ENCODE data around the gene TMEM167B.
A peak's percentile ranks its signal among the peaks of the same experiment; 100 is the strongest.

Gene TMEM167B

DNA sequence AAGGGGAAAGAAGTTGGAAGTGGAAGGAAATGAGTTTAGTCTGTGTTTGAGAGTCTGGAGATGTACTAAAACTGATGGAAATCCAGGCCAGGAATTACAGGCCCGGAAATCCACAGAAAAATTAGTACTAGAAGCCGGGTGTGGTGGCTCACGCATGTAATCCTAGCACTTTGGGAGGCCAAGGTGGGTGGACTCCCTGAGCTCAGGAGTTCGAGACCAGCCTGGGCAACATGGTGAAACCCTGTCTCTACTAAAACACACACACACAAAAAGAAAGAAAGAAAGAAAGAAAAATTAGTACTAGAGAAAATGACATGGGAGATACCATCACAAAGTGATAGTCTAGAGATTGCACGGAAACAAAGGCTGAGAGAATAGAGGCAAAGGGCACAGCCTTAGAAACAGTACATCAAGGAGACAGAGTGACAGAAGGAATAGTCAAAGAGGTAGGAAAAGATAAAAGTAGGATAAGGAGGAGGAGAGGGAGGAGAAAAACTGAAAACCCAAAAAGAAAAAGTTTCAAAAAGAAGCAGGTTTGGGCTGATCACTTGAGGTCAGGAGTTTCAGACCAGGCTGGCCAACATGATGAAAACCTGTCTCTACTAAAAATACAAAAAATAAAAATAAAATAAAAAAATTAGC, 10.0 kb upstream of the TMEM167B start:
- DNase-seq (ENCODE audit: low spot score) (no peak), FAIRE-seq (no peak)

DNA sequence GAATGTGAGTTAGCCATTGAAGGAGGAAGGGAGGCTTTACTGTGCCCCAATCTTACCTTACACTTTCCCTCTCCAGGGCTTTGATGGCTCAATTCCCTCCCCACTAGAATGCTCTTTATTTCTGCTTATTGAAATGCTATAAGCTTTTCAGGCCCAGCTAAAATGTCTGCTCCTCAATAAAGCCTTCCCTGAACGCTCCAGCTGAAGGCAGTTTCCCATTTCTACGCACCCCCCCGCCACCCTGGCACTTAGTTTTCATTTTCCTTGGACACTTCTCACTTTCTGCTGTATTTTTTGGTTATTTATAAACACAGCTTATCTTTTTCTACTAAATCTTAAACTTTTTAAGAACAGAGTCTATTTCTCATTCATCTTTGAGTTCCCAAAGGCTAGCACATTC, 7.1 kb upstream of the TMEM167B start:
- no peak for FAIRE-seq
- no peak for DNase-seq (ENCODE audit: low spot score)

DNA sequence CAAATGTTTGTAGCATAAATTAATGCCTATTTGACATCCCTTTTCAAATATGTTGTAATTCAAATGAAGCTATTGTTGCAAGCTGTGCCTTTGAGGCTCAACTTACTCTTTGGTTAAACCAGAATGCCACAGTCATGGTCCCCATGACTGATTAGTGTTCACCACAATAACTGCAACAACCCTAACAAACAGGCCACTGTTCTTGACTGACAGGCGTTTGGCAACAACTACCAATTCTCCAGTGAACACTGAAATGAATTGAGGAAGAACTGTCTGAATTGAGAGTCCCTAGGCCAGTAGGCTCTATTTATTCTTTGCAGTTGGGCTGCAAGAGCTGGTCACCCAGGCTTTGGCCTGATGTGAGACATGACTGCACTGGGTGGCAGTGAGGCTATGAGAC, 6.6 kb upstream of the TMEM167B start:
- FAIRE-seq, result no peak
- no peak for DNase-seq (ENCODE audit: low spot score)

DNA sequence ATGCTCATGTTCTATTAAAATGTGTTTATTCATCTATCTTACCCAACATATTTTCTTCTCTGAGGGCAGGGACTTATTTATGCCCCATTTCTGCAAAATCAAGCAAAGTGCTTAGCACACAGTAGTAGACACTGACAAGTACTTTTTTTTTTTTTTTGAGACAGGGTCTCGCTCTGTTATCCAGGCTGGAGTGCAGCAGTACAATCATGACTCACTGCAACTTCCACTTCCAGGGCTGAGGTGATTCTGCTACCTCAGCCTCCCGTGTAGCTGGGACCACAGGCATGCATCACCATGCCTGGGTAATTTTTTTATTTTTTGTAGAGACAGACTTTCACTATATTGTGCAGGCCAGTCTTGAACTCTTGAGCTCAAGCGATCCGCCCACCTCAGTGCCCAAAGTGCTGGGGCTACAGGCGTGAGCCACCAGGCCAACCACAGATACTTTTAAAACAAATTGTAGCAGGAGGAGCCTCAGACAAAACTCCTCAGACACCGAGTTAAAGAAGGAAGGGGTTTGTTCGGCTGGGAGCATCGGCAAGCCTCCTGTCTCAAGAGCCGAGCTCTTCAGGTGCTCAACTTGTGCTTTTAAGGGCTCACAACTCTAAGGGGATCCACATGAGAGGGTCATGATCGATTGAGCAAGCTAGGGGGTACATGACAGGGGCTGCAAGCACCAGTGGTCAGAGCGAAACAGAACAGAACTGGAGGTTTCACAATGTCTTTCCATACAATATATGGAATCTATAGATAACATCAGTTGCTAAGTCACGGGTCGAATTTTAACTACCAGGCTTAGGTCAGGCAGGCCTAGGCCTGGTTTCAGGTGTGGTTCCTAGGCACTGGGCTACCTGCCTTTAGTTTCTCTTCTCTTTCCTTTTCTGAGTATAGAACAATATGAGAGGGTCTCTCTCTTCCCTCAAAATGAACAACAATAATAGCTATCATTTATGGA, 5.7 kb upstream of the TMEM167B start:
- peak; percentile 71 for FAIRE-seq
- peak; percentile 70 for DNase-seq (ENCODE audit: low spot score)

DNA sequence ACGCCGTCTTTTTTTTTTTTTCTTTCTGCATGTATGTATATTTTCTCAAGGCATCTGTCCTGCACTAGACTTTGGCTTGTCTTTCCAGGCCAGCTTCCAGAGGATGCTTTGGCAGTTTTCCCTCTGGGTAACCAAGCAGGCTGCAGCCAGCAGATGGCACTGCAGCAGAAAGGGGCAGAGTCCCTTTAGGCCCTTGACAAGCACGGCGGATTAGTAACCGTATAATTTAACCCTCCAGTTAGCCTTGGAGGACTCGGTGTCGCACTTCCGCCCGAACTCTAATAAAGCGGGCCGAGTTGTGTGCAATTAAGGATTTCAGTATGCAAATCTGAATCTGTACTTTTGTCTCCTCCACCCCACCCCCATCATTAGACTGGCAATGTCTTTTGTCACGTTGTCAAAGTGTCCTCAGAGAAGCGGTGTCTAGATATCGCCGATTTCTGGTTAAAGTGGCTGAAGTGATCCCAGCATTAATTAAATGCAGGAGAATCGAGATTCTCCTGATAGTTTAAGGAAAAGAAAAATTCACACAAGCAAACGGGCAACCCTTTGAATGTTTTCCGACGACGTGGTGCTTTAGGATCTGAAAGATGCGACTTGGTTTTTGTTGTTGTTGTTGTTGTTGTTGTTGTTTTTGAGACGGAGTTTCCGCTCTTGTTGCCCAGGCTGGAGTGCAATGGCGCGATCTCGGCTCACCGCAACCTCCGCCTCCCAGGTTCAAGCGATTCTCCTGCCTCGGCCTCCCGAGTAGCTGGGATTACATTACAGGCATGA, 1.1 kb upstream of the TMEM167B start:
- DNase-seq (ENCODE audit: low spot score) (peak; percentile 17), FAIRE-seq (no peak)

DNA sequence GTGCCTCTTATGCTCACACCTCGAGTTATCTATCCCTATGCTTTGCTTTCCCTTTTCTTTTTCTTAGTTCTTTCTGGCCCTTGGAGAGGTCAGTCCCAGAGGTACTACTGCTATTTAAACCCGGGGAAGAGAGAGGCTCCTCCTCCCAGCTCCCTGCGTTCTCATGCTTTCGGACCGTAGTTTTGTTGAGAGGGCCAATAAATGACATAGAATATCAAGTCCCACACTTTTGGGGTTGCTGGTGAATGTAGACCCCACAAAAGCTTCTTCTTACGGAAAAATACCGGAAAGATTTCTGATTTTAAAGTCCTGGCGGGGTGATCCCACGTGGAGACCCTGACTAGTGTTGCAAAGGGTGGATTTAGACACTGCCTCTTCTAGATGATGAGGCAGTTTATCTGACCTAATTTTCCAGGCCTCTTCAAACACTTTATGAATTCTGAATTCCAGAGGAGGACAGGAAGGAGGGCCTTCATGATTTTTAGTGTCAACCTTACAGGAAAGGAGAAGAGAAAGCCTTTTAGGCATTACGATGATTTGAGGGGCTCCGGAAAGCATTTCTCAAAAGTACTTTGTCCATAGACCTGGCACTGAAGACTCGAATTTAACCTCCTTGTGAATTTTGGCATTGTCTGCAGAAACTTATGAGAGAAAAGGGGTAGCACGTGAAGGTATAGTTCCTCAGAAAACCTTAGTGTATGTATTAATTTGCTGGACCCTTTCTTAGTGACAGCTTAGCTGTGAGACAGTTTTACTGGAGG, 694 bp downstream of the TMEM167B start:
- FAIRE-seq (no peak), DNase-seq (ENCODE audit: low spot score) (peak; percentile 41)

DNA sequence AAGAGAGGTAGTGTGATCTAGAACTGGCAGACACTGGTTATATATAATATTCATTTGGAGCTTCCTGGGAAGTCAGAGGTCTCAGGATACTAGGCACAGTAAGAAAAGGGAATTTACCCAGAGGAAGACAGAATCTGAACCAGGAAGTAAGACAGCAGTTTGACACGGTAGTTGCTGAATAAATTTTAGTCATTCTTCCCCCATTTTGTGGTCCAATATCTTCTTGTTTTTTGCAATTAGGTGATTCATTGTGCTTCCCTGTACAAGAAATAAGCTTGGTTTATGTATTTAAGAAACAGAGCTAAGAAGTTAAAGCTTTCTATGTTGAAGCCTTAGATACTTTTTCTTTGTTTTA, 1.3 kb downstream of the TMEM167B start:
- DNase-seq (ENCODE audit: low spot score) (peak; percentile 49), FAIRE-seq (no peak)

DNA sequence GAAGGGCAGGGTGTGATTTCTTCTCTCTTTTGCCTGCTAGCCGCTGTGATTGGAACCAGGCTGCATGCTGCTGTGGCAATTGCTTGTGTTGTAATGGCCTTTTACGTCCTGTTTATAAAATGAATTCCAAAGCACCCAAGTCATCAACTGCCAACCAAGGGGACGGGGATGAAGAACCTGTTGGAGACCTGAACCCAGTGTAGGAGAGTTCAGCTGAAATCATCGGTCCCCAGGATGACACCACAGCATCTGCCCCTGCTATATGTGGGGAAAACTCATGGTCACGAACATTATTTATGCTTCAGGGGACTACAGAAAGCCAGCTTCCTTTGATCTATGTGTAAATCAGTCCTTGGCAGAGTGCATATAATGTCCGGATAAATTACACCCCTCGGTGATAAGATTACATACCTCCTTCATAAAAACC, 3.8 kb downstream of the TMEM167B start:
- FAIRE-seq (no peak), DNase-seq (ENCODE audit: low spot score) (no peak)

DNA sequence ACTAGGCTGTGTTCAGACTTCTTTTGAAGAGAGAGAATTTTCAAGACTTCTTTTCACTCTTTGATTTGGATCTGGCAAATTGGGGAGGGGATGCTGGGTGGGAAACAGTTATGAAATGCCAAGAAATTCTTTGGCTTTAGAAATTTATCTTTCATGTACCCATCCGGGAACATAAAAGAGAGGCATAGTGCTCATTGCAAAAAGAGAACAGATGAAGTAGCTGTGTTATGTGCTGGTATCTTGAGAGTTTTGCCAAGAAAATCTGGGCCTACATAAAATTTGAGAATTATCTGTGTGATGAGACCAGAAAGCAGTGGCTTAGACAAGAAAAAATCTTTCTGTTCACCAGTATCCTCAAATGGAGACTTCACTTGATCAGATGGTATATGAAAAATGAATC, 4.3 kb downstream of the TMEM167B start:
- DNase-seq (ENCODE audit: low spot score) (no peak), FAIRE-seq (no peak)

DNA sequence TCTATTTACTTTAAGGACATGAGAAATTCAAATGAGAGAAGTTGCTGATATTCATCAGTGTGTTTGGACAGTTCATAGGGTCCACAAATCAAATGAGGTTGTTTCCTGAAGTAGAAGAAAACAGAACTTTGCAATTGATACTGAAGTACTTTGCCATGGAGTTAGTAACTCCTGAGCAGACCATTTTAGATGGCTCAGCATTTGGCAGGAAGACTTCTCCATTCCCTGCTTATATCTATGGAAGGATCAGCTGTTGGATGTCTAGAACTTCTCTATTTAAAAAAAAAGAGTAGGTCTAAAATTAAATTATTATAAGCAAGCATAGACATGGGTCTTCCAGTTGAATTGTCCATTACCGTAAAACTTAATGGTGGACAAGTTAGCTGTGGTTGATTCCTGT, 5.1 kb downstream of the TMEM167B start:
- no peak for FAIRE-seq
- no peak for DNase-seq (ENCODE audit: low spot score)

DNA sequence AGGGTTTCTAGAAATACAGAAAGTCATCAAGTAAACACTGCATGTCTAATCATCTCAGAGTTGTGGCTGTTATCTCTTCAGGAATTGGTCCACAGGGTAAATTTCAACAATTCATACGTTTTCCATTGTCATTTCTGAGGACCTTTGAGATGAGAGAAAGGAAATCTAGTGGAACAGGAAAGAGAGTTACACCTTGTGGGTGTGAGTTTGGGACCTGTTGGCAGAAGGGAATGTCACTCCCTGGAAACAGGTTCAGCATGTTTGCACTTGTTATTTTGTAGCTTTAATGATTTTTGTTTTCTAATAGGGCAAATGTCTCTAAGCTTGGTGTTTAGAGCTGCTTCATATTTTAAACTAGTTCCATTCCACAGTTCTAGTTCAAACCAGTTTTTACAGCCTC, 5.6 kb downstream of the TMEM167B start:
- FAIRE-seq (no peak), DNase-seq (ENCODE audit: low spot score) (no peak)

DNA sequence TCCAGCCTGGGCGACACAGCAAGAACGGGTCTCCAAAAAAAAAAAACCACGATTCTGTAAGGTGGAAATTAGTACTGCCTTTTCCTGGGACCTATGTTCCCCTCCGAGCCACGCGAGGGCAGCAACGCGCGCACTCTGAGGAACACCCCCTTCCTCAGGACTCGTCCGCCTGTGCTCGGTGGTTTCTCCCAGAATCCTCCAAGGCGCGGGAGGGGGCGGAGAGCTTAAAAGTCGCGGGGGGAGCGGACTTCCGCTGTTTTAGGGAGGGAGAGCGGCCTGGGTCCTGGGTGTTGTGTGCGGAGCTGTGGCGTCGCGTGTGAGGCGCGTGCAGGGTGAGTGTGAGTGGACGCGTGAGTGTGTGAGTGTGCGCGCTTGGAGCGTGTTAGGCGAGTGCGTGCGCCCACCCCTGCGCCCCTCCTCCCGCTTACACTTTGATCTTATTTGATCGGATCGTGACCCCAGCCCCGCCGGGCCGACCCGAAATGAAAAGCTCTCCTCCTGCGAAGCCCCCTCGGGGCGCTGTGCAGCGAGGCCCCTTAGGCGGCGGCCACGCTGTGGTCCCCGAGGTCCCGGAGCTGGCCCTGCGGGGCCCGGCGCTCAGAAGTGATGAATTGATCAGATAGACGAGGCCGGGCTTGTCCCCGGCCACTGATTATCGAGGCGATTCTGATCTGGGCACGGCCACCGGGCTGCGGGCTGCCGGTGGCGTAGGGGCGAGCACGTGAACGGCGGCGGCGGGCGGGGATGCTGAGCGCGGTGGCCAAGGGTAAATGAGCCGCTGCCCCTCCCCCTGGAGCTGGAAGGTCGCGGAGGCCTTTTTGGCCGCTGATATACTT, 9.6 kb downstream of the TMEM167B start:
- DNase-seq (ENCODE audit: low spot score) (peak; percentile 88), FAIRE-seq (peak; percentile 79)

DNA sequence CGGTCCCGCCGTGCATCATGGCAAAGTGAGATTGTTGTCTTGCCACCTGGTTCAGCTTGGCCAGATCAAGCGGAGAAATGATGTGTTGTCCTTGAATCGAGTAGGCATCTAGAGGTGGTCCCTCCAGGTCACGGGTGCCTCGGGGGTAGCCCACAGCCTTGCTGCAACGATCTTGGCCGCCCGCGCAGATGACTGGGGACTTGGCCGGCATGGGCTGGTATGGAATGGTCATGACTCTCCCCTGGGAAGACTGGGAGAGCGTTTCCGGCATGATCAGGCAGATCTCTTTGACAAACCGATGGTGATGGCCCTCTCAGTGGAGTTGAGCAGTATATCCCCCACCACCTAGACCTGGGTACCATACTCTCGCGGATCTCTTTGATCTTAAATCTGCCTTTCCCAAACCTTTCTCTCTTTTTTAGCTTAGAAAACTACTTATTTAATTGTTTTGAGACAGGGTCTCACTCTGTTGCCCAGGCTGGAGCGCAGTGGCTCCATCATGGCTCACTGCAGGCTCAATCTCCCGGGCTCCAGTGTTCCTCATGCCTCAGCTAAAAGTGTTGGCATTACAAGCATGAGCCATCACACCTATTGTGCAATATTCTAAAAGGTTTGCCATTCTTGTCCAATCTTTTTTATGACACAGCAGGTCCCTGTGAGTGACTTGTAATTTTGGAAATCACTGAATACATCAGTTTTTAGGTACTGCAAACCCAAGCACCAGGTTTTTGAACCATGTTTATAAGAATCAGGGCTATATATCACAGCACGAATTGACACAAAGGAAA, 14.0 kb downstream of the TMEM167B start:
- DNase-seq (ENCODE audit: low spot score) (no peak), FAIRE-seq (no peak)

DNA sequence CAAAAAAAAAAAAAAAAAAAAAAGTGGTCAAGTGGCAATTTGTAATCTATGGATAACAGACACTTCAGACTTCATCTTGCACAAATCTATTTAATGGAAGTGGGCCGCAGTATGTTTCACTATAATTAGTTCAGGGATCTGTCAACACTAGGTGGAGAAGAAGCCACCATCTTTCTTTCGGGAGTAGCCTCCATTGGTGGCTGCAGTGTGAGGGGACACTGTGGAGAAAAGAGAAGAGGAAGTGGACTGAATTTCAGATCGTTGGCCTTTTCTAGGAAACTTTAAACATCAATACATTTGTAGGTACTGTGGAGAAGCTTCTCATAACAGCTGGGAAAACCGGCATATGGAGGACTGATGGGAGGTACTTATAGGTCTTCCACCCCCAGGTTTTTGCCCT, 15.3 kb downstream of the TMEM167B start:
- DNase-seq (ENCODE audit: low spot score) (no peak), FAIRE-seq (no peak)

DNA sequence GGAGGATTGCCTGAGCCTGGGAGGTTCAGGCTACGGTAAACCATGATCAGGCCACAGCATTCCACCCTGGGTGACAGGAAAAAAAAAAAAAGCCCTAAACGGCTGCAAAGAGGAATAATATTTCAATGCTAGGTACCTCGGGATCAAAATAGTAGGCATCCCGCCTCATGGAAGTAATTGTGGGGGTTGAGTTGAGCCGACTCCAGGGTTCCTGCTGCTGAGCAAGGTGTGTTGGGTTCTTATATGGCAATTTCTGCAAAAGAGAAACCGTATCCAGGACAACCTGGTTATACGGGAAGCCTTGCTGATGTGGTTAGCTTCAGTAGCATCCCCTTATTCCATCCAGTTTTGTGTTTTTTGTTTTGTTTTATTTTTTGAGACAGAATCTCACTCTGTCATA, 17.2 kb downstream of the TMEM167B start:
- DNase-seq (ENCODE audit: low spot score), result no peak
- no peak for FAIRE-seq

DNA sequence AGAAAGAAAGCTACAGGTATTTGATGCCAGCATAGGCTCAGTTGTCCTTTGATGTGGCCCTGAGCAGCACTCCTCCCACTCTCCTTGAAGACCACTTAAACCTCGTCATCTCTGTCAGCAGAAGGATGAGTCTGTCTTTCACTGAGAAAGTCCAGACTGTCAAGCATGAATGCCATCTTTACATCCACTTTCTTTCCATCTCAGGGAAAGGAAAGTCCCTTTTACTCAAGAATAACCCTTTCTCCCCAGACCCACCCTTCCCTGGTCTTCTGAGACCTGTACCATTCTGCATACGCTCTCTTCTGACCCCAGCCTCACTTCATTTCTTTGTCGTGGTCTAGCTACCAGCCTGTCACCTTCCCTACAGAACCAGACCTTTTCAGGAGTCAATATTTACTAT, 19.3 kb downstream of the TMEM167B start:
- FAIRE-seq (no peak), DNase-seq (ENCODE audit: low spot score) (no peak)

DNA sequence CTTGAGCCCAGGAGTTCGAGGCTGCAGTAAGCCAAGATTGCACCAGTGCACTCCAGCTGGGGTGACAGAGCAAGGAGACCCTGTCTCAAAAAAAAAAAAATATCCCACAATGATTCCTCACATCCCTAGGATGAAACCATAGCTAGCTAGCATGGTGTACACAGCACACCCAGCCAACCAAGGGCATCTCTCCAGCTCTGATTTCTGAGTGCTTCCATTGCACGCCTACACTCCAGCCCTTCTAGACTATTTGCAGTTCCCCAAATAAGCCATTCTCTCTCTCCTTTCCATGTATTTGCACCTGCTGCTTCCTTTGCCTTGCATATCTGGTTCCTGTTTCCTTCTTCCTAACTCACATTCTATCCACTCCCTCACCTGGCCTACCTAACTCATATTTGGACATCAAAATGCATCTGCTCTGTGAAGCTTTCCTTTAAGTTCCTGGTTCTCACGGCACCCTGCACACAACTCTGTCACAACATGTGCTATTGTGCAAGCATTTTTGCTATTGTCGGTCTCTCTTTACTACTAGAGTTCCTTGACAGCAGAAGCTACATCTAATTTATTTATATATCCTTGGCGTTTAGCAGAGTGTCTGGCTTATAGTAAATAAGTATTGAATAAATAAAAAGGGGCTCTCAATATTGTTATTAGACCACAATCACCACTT, 21.0 kb downstream of the TMEM167B start:
- FAIRE-seq (no peak), DNase-seq (ENCODE audit: low spot score) (no peak)

DNA sequence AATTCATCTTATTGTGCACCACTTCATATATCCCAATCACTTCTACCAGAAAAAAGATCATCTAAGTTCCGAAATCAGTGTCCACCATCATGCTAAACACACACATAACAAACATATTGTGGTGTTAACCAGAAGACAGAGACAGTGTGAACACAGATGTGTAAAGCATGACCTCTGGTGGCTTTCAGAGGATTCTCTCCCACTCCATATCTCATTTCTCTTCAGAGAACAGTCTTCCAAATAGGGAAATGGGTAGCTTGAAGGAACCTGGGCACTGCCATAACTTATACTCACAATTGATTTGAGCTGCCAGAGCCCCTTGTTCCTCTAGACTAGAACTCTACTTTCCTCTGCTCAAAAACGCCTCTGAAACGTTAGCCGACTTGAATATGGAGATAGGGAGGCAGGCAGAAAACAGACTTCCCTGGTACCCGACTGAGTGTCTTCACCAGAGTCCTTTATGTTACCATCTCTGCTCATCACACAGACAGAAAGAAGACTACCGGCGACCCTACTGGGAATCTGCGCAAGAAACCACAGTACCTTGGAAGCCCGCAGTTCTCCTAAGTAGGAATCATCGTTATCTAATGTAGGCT, 21.6 kb downstream of the TMEM167B start:
- DNase-seq (ENCODE audit: low spot score), result peak; percentile 40
- FAIRE-seq, result no peak
